Activated CD8-positive, alpha-beta T cell treated with anti-CD3 and anti-CD28 coated beads for 36 hours (primary cell): ENCODE data around the gene ACTN4. TPM values are rescaled to one million over a fixed set of nuclear protein-coding genes. Genes with fewer than 3 reads are reported as not detected.

Experiments
- ATAC-seq: fragments of 200-7000 bp; cut with Tn5 transposase; one replicate; pipeline ENCODE4 v1.10.0; 2021; ENCODE audit warnings: mild to moderate bottlenecking, moderate library complexity
- CTCF ChIA-PET: fragments of 350-600 bp; sonication (Branson Sonifier 250); formaldehyde crosslinking; loops from one replicate; lab custom pipeline; 2021; ENCODE audit warnings: antibody characterized with exemption; lab: Charles Lee
- POLR2A ChIA-PET: fragments of 350-600 bp; sonication (Branson Sonifier 250); formaldehyde crosslinking; loops from one replicate; lab custom pipeline; 2021; ENCODE audit warnings: antibody characterized with exemption; lab: Charles Lee
- DNase-seq: peaks from one replicate; pipeline ENCODE4 v3.0.0-alpha.2; 2020
- H3K27ac Mint-ChIP-seq: one replicate; pipeline ENCODE4 v1.8.0; 2021; ENCODE audit warnings: mild to moderate bottlenecking, mixed read lengths
- H3K27me3 Mint-ChIP-seq: one replicate; pipeline ENCODE4 v1.8.0; 2021; ENCODE audit warnings: mixed read lengths
- H3K36me3 Mint-ChIP-seq: one replicate; pipeline ENCODE4 v1.8.0; 2021; ENCODE audit warnings: low read depth, mixed read lengths
- H3K4me1 Mint-ChIP-seq: one replicate; pipeline ENCODE4 v1.8.0; 2021; ENCODE audit warnings: low read depth, mixed read lengths
- H3K4me3 Mint-ChIP-seq: one replicate; pipeline ENCODE4 v1.8.0; 2021; ENCODE audit warnings: mild to moderate bottlenecking, moderate library complexity, mixed read lengths
- H3K9me3 Mint-ChIP-seq: one replicate; pipeline ENCODE4 v1.8.0; 2021; ENCODE audit warnings: mixed read lengths
- intact Hi-C: fragments of 100-400 bp; cut with micrococcal nuclease; formaldehyde crosslinking; loops from one replicate; pipeline ENCODE4 v1.10.0; 2022
- total RNA-seq, 2 experiments: library from RNA; stranded (reverse); gene quantifications; one replicate each; pipeline ENCODE4 v1.2.3, GENCODE V29; 2021
- TF ChIP-seq, protein P1 (sequence below): fragments of 200-600 bp; IDR thresholded peaks from one replicate; pipeline ENCODE4 v1.8.0; 2022; ENCODE audit warnings: antibody characterized with exemption, mild to moderate bottlenecking

The ACTN4 gene
- total RNA-seq, 2 experiments from 2014 or later, result 183 to 189 TPM

- ATAC-seq, result peak; percentile 74
- intact Hi-C loops, result loop anchor here (5.0 kb wide), 1 partner anchor 76 kb away; no protein-coding TSS in a partner anchor
- H3K4me1 Mint-ChIP-seq, result peaks cover 44% of the 10 kb centered on the region
- DNase-seq, result peak; percentile 99
- ChIA-PET POLR2A (interaction anchor here (0.7 to 1.5 kb wide), 9 partner anchors 16 to 232 kb away, joined by 3 to 4 read pairs (median 3); partner anchors contain the start of gene ACTN4), CTCF (interaction anchor here (0.7 to 6.1 kb wide), 7 partner anchors 16 to 312 kb away, joined by 3 to 60 read pairs (median 15); partner anchors contain the start of genes ACTN4, FAM98C, GGN and MRPS12)
- H3K9me3 Mint-ChIP-seq, result no peaks in the 10 kb centered on the region
- peak within 1 kb of the TSS; percentile 99 for H3K27ac Mint-ChIP-seq
- peak within 1 kb of the TSS; percentile 99 for H3K4me3 Mint-ChIP-seq
- H3K36me3 Mint-ChIP-seq, result peaks cover 47% of the 10 kb centered on the region
- TF ChIP-seq, protein P1, sequence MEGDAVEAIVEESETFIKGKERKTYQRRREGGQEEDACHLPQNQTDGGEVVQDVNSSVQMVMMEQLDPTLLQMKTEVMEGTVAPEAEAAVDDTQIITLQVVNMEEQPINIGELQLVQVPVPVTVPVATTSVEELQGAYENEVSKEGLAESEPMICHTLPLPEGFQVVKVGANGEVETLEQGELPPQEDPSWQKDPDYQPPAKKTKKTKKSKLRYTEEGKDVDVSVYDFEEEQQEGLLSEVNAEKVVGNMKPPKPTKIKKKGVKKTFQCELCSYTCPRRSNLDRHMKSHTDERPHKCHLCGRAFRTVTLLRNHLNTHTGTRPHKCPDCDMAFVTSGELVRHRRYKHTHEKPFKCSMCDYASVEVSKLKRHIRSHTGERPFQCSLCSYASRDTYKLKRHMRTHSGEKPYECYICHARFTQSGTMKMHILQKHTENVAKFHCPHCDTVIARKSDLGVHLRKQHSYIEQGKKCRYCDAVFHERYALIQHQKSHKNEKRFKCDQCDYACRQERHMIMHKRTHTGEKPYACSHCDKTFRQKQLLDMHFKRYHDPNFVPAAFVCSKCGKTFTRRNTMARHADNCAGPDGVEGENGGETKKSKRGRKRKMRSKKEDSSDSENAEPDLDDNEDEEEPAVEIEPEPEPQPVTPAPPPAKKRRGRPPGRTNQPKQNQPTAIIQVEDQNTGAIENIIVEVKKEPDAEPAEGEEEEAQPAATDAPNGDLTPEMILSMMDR, result no peak
- H3K27me3 Mint-ChIP-seq, result no peaks in the 10 kb centered on the region
Measured at GRCh38 chr19:38618590-38619360, 28.7 kb upstream of the ACTN4 start, which contains the start of gene EIF3K. Gene EIF3K (plus strand): TSS chr19:38619188. CDS start chr19:38619269, 81 bp downstream.

- Mint-ChIP-seq H3K36me3 (peaks cover 54% of the 10 kb centered on the region), H3K27me3 (no peaks in the 10 kb centered on the region), H3K9me3 (no peaks in the 10 kb centered on the region), H3K4me1 (peaks cover 38% of the 10 kb centered on the region), H3K27ac (peak overlapping the region; percentile 99), H3K4me3 (peak overlapping the region; percentile 99)
- TF ChIP-seq, protein P1, result no peak
- DNase-seq, result no peak
- CTCF ChIA-PET, result interaction anchor here (0.7 to 6.1 kb wide), 7 partner anchors 15 to 311 kb away, joined by 3 to 60 read pairs (median 15); partner anchors contain the start of genes ACTN4, FAM98C, GGN and MRPS12
- POLR2A ChIA-PET, result interaction anchor here (0.6 to 2.1 kb wide), 5 partner anchors 9 to 231 kb away, joined by 3 to 4 read pairs (median 4); partner anchors contain the start of gene ACTN4
- ATAC-seq, result no peak
- intact Hi-C loops, result loop anchor here (5.0 kb wide), 1 partner anchor 77 kb away; no protein-coding TSS in a partner anchor
Measured at GRCh38 chr19:38619361-38620174, 27.9 kb upstream of the ACTN4 start.

- CTCF ChIA-PET, result interaction anchor here (1.2 to 2.0 kb wide), 2 partner anchors 10 to 222 kb away, joined by 4 to 8 read pairs; partner anchors contain the start of gene FAM98C
- H3K36me3 Mint-ChIP-seq, result peaks cover 60% of the 10 kb centered on the region
- H3K9me3 Mint-ChIP-seq, result no peaks in the 10 kb centered on the region
- ATAC-seq (no peak), DNase-seq (no peak)
- TF ChIP-seq, protein P1, result no peak
- peaks cover 15% of the 10 kb centered on the region for H3K4me1 Mint-ChIP-seq
- H3K4me3 Mint-ChIP-seq, result no peak overlapping the region
- POLR2A ChIA-PET, result interaction anchor here (0.8 to 0.9 kb wide), 2 partner anchors 23 to 214 kb away, joined by 3 read pairs; partner anchors contain the start of gene ACTN4
- H3K27ac Mint-ChIP-seq, result peak overlapping the region; percentile 7
- intact Hi-C loops, result no loop called here
- no peaks in the 10 kb centered on the region for H3K27me3 Mint-ChIP-seq
Measured at GRCh38 chr19:38624822-38625221, 22.6 kb upstream of the ACTN4 start.

DNA sequence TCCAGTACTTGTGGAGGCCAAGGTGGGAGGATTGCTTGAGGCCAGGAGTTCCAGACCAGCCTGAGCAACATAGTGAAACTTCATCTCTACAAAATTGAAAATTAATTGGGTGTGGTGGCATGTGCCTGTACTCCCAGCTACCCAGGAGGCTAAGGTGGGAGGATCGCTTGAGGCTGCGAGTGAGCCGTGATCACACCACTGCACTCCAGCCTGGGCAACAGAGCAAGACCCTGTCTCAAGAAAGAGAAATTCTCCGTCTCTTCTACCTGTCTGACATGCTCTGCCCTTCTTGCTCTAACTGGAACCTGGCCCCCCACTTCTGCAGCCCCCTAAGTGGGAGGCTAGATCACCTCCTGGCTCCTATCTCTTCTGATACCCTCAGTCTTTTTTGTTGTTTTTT is 21.0 kb upstream of the ACTN4 start:
- Mint-ChIP-seq H3K36me3 (peaks cover 59% of the 10 kb centered on the region), H3K27me3 (no peaks in the 10 kb centered on the region), H3K27ac (no peak overlapping the region), H3K9me3 (no peaks in the 10 kb centered on the region), H3K4me3 (no peak overlapping the region), H3K4me1 (peaks cover 8% of the 10 kb centered on the region)
- intact Hi-C loops, result no loop called here
- no peak for ATAC-seq
- CTCF ChIA-PET, result interaction anchor here (2.0 kb wide), 1 partner anchor 8 kb away, joined by 8 read pairs; no protein-coding TSS in a partner anchor
- TF ChIP-seq, protein P1, result no peak
- no peak for DNase-seq
- POLR2A ChIA-PET, result no interaction called here
